ENCODE measurements around the gene EXOC7.

DNA sequence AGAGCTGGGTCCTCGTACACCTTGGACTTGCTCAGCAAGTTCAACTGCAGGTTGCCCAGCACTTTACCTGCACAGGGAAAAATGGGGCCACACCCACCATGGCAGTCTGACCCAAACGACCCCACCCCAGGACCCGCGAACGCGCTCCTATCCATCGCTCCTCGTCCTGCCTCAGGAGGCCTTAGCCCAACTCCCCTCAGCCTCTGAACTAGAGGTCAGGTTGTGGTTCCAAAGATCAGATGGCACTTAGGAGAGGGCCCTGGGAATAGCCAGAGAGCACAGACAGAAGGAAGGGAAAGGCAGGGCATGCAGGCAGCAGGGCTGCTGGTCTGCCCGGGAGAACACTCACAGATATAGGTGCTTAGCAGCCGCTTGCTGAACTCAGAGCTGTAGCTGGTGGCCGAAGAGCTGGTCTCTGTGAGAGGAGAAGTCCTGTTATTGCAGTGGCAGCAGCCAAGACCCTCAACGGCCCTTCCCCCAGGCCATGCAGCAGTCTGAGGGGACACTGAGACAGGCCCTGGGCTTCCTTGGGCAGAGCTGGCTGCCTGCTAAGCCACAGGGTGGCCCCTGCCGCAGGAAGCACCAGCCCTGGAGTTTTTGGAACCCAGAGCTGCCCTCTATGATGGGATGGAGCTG, 17.7 kb downstream of the EXOC7 start:
- TF ChIP-seq, protein P1, sequence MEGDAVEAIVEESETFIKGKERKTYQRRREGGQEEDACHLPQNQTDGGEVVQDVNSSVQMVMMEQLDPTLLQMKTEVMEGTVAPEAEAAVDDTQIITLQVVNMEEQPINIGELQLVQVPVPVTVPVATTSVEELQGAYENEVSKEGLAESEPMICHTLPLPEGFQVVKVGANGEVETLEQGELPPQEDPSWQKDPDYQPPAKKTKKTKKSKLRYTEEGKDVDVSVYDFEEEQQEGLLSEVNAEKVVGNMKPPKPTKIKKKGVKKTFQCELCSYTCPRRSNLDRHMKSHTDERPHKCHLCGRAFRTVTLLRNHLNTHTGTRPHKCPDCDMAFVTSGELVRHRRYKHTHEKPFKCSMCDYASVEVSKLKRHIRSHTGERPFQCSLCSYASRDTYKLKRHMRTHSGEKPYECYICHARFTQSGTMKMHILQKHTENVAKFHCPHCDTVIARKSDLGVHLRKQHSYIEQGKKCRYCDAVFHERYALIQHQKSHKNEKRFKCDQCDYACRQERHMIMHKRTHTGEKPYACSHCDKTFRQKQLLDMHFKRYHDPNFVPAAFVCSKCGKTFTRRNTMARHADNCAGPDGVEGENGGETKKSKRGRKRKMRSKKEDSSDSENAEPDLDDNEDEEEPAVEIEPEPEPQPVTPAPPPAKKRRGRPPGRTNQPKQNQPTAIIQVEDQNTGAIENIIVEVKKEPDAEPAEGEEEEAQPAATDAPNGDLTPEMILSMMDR (IDR thresholded peaks at IDR 0.05), result no peak
- no peak for TF ChIP-seq POLR2A (IDR thresholded peaks at IDR 0.05)
